BE2C (cell line): ENCODE data around the gene FRMD8.

Source experiments
- DNase-seq: peaks from one replicate; pipeline ENCODE4 v3.0.0-alpha.2; 2020
- H3K27me3 ChIP-seq: fragments of 250-450 bp; sonication (Bioruptor Pico); 2 replicates; pipeline ENCODE4 v1.5.1; 2020; ENCODE audit warnings: mild to moderate bottlenecking
- H3K36me3 ChIP-seq: fragments of 250-450 bp; sonication (Bioruptor Pico); 2 replicates; pipeline ENCODE4 v1.5.1; 2020; ENCODE audit warnings: mild to moderate bottlenecking
- H3K4me1 ChIP-seq: fragments of 250-450 bp; sonication (Bioruptor Pico); 2 replicates; pipeline ENCODE4 v1.5.1; 2020
- H3K4me3 ChIP-seq: 2 replicates; pipeline ENCODE4 v1.5.1; 2011; ENCODE audit warnings: low read depth, low read length
- H3K9me3 ChIP-seq: fragments of 250-450 bp; sonication (Bioruptor Pico); 2 replicates; pipeline ENCODE4 v1.5.1; 2020
- CTCF ChIP-seq: IDR thresholded peaks from 2 replicates; pipeline ENCODE4 v1.5.1; 2012; ENCODE audit warnings: mild to moderate bottlenecking, low read depth, low read length

The FRMD8 gene

GRCh38 chr11:65389294-65389980, 3.0 kb downstream of the FRMD8 start:
- no peak for DNase-seq
- Histone ChIP-seq H3K36me3 (no peaks in the 10 kb centered on the region), H3K4me1 (no peaks in the 10 kb centered on the region), H3K27me3 (no peaks in the 10 kb centered on the region), H3K4me3 (no peak overlapping the region), H3K9me3 (no peaks in the 10 kb centered on the region)
- no peak for TF ChIP-seq CTCF

- DNase-seq, result no peak
- Histone ChIP-seq H3K4me3 (no peak overlapping the region), H3K27me3 (no peaks in the 10 kb centered on the region), H3K4me1 (no peaks in the 10 kb centered on the region), H3K9me3 (no peaks in the 10 kb centered on the region), H3K36me3 (no peaks in the 10 kb centered on the region)
- no peak for TF ChIP-seq CTCF
Measured at GRCh38 chr11:65390099-65390941, 3.9 kb downstream of the FRMD8 start.

GRCh38 chr11:65390996-65391395, 4.6 kb downstream of the FRMD8 start:
- Histone ChIP-seq H3K27me3 (no peaks in the 10 kb centered on the region), H3K4me1 (no peaks in the 10 kb centered on the region), H3K36me3 (no peaks in the 10 kb centered on the region), H3K4me3 (no peak overlapping the region), H3K9me3 (no peaks in the 10 kb centered on the region)
- TF ChIP-seq CTCF, result no peak
- DNase-seq, result no peak

- H3K27me3 ChIP-seq, result no peaks in the 10 kb centered on the region
- no peak overlapping the region for H3K4me3 ChIP-seq
- DNase-seq, result peak; percentile 36
- no peaks in the 10 kb centered on the region for H3K4me1 ChIP-seq
- TF ChIP-seq CTCF, result no peak
- H3K9me3 ChIP-seq, result no peaks in the 10 kb centered on the region
- no peaks in the 10 kb centered on the region for H3K36me3 ChIP-seq
Measured at GRCh38 chr11:65392186-65392829, 5.9 kb downstream of the FRMD8 start.

GRCh38 chr11:65392899-65393298, 6.5 kb downstream of the FRMD8 start:
- TF ChIP-seq CTCF, result no peak
- Histone ChIP-seq H3K4me1 (no peaks in the 10 kb centered on the region), H3K36me3 (no peaks in the 10 kb centered on the region), H3K27me3 (no peaks in the 10 kb centered on the region), H3K4me3 (no peak overlapping the region), H3K9me3 (no peaks in the 10 kb centered on the region)
- DNase-seq, result no peak
